GM12878 (cell line): ENCODE results near the gene GPBAR1. TPM values are rescaled to one million over a fixed set of nuclear protein-coding genes. Genes with fewer than 3 reads are reported as not detected.
A peak's percentile ranks its signal among the peaks of the same experiment; 100 is the strongest.

Source experiments
- ATAC-seq: fragments of 200-7000 bp; cut with Tn5 transposase; 3 replicates; pipeline ENCODE4 v1.9.1; 2020; ENCODE audit warnings: mild to moderate bottlenecking, moderate library complexity
- BruUV-seq: library from RNA; stranded (reverse); fragments of 400-500 nt; replicated peaks from 2 replicates; lab custom pipeline; 2021; lab: Mats Ljungman, UMichigan
- CTCF ChIA-PET: fragments of 300-600 bp; sonication (Branson Sonifier 250); formaldehyde crosslinking; extraction: SDS; loops from one replicate; lab custom pipeline; 2021; ENCODE audit warnings: inconsistent platforms; lab: Yijun Ruan, JAX
- POLR2A ChIA-PET: fragments of 350-600 bp; formaldehyde crosslinking; extraction: SDS; loops from one replicate; lab custom pipeline; 2021; ENCODE audit warnings: inconsistent platforms; lab: Charles Lee
- RAD21 ChIA-PET: fragments of 300-600 bp; sonication (Branson Sonifier 250); formaldehyde crosslinking; loops from one replicate; lab custom pipeline; 2023; ENCODE audit warnings: antibody characterized with exemption; ENCODE audit not compliant: unreplicated experiment; lab: Charles Lee
- SMC1A ChIA-PET: fragments of 300-600 bp; sonication (Branson Sonifier 250); formaldehyde crosslinking; loops from one replicate; lab custom pipeline; 2023; ENCODE audit not compliant: unreplicated experiment, uncharacterized antibody; lab: Charles Lee
- DNase-seq: peaks from one replicate; pipeline ENCODE4 v3.0.0-alpha.2; 2011; ENCODE audit warnings: low read depth, low spot score
- FAIRE-seq: peaks from 3 replicates; lab custom pipeline; 2011; peaks lifted over from hg19 to GRCh38; lab: Jason Lieb, UNC
- H2AFZ ChIP-seq: 2 replicates; pipeline ENCODE4 v1.6.0; 2011; ENCODE audit warnings: low read depth, low read length, control low read depth; ENCODE audit not compliant: control insufficient read depth
- H3K27ac ChIP-seq: 2 replicates; pipeline ENCODE4 v1.5.1; 2011; ENCODE audit warnings: control low read depth; ENCODE audit not compliant: control insufficient read depth, insufficient read depth
- H3K27me3 ChIP-seq, 2 experiments: replicated peaks in 1 of 2; 2 replicates each; pipeline versions ENCODE4 v1.6.0 to v1.6.1; 2011; ENCODE audit warnings: low read length in 1 of 2; ENCODE audit not compliant: control insufficient read depth in 2 of 2, insufficient read depth in 2 of 2
- H3K36me3 ChIP-seq, 2 experiments: 2 replicates each; pipeline ENCODE4 v1.5.1; 2011; ENCODE audit warnings: low read length in 1 of 2; ENCODE audit not compliant: control insufficient read depth in 2 of 2, insufficient read depth in 2 of 2
- H3K4me1 ChIP-seq: 2 replicates; pipeline ENCODE4 v1.6.1; 2011; ENCODE audit warnings: mild to moderate bottlenecking, low read length, moderate library complexity, mixed read lengths; ENCODE audit not compliant: control insufficient read depth, insufficient read depth
- H3K4me2 ChIP-seq: 2 replicates; pipeline ENCODE4 v1.6.0; 2011; ENCODE audit warnings: control low read depth; ENCODE audit not compliant: control insufficient read depth, insufficient read depth
- H3K4me3 ChIP-seq: fragments of 200-600 bp; sonication (generic); 2 replicates; pipeline ENCODE4 v1.5.1; 2016
- H3K79me2 ChIP-seq: 2 replicates; pipeline ENCODE4 v1.6.0; 2011; ENCODE audit warnings: low read length; ENCODE audit not compliant: control insufficient read depth, insufficient read depth
- H3K9ac ChIP-seq: 2 replicates; pipeline ENCODE4 v1.8.0; 2011; ENCODE audit warnings: low read length, control low read depth, mixed read lengths; ENCODE audit not compliant: control insufficient read depth, insufficient read depth
- H3K9me3 ChIP-seq: replicated peaks from 3 replicates; pipeline ENCODE4 v1.5.1; 2011; ENCODE audit warnings: mild to moderate bottlenecking, low read length; ENCODE audit not compliant: control insufficient read depth, insufficient read depth
- H4K20me1 ChIP-seq: 2 replicates; pipeline ENCODE4 v1.6.0; 2011; ENCODE audit not compliant: control insufficient read depth, insufficient read depth
- CBX5 ChIP-seq: sonication (generic); IDR thresholded peaks from 2 replicates; pipeline ENCODE4 v1.6.1; 2016; ENCODE audit warnings: low read depth, moderate library complexity, mild to moderate bottlenecking, inconsistent platforms
- IKZF2 ChIP-seq, 2 experiments: fragments of 450-650 bp; IDR thresholded peaks; 2 replicates each; pipeline ENCODE4 v1.6.1; 2017; ENCODE audit warnings: mild to moderate bottlenecking in 2 of 2, moderate library complexity in 2 of 2
- PML ChIP-seq: IDR thresholded peaks from 2 replicates; pipeline ENCODE4 v1.6.1; 2012; ENCODE audit warnings: low read length, inconsistent platforms
- SUZ12 ChIP-seq: fragments of 200-600 bp; sonication (generic); IDR thresholded peaks from one replicate; pipeline ENCODE4 v1.6.1; 2018; ENCODE audit warnings: antibody characterized with exemption, mild to moderate bottlenecking; ENCODE audit not compliant: unreplicated experiment
- ZNF217 ChIP-seq: fragments of 450-650 bp; IDR thresholded peaks from 2 replicates; pipeline ENCODE4 v1.6.1; 2017; ENCODE audit warnings: antibody characterized with exemption, mild to moderate bottlenecking
- WGBS: methylation state at CpG from one replicate; pipeline ENCODE4 v1.1.6; 2016; ENCODE audit warnings: low lambda C conversion rate; ENCODE audit not compliant: insufficient replicate concordance, insufficient coverage; ENCODE audit errors: missing lambda C conversion rate; 5-methylcytosine and 5-hydroxymethylcytosine counted together
- in situ Hi-C: fragments of 300-500 bp; cut with MboI; formaldehyde crosslinking; loops from 9 replicates; pipeline ENCODE4 v1.14.3; 2018; ENCODE audit warnings: mixed read lengths
- intact Hi-C: fragments of 100-400 bp; cut with micrococcal nuclease; formaldehyde crosslinking; loops from one replicate; pipeline ENCODE4 v1.14.2; 2022; ENCODE audit not compliant: unreplicated experiment
- polyA plus RNA-seq, 11 experiments: library from polyadenylated mRNA; depleted of rRNA in 4 of 11; unstranded in 6 of 11; stranded (reverse) in 5 of 11; fragments of >200 nt; fragmentation: Nextera tagmentation in 4 of 11; fragmentation: Illumina TruSeq in 1 of 11; extraction: Ambion mirVana in 4 of 11; extraction: Trizol in 1 of 11; gene quantifications; 1 replicate in 1 of 11; 2 replicates in 10 of 11; pipeline versions ENCODE4 v1.2.1 to v1.2.3, GENCODE V29; 2011 to 2016; ENCODE audit warnings: inconsistent platforms in 2 of 11, missing spikeins in 2 of 11, low read depth in 1 of 11
- total RNA-seq, 4 experiments: library from RNA; depleted of rRNA in 3 of 4; stranded (reverse); fragments of >200 nt in 3 of 4; fragmentation: Illumina TruSeq in 1 of 4; extraction: Trizol in 1 of 4; gene quantifications; 2 replicates each; pipeline versions ENCODE4 v1.2.1 to v1.2.3, GENCODE V29; 2013 to 2021

GPBAR1 gene
- total and polyA plus RNA-seq, 10 of the 15 experiments (the other 5 are each of a cell fraction or from before 2014, with no cell fraction given) = 0.03 to 0.36 (median 0.11) TPM; not detected in 3

- H3K9me3 ChIP-seq = no peaks in the 10 kb centered on the region
- CTCF ChIA-PET = interaction anchor here (0.7 to 7.0 kb wide), 27 partner anchors 10 to 416 kb away, joined by 3 to 154 read pairs (median 6); partner anchors contain the start of genes ARPC2, CATIP, GPBAR1 and RNF25
- intact Hi-C loops = loop anchor here (1.0 to 5.0 kb wide), 3 partner anchors 84 to 296 kb away; partner anchors contain the start of genes CNOT9 and USP37
- SMC1A ChIA-PET = interaction anchor here (0.6 to 7.6 kb wide), 18 partner anchors 17 to 300 kb away, joined by 3 to 194 read pairs (median 4); partner anchors contain the start of genes CATIP and TMBIM1
- no peak for FAIRE-seq
- H4K20me1 ChIP-seq = no peaks in the 10 kb centered on the region
- H3K36me3 ChIP-seq = peaks cover 20% of the 10 kb centered on the region in 2 experiments
- no peaks in the 10 kb centered on the region for H3K27me3 ChIP-seq
- BruUV-seq = no TSS peak
- no peak for DNase-seq
- 2% methylated on average over 23 of the region's 23 CpGs for WGBS
- TF ChIP-seq IKZF2 (IDR thresholded peaks at IDR 0.05) = 0 out of 4 replicates have a peak, but pooled peaks of 1 of the 2 experiments have one; percentile 20
- TF ChIP-seq ZNF217 = no peak
- 0 out of 2 replicates have a peak, but pooled peaks have one; percentile 0 for TF ChIP-seq PML
- peaks cover 18% of the 10 kb centered on the region for H3K4me1 ChIP-seq
- no peak for ATAC-seq
- in situ Hi-C loops = no loop called here
- H3K79me2 ChIP-seq = peaks cover 19% of the 10 kb centered on the region
- peak overlapping the region; percentile 88 for H3K4me3 ChIP-seq
- POLR2A ChIA-PET = interaction anchor here (0.5 to 6.8 kb wide), 18 partner anchors 13 to 806 kb away, joined by 3 to 84 read pairs (median 4); partner anchors contain the start of genes ARPC2 and TMBIM1
- peak overlapping the region; percentile 66 for H2AFZ ChIP-seq
- peak overlapping the region; percentile 36 for H3K27ac ChIP-seq
- peak overlapping the region; percentile 65 for H3K9ac ChIP-seq
- peak overlapping the region; percentile 90 for H3K4me2 ChIP-seq
- RAD21 ChIA-PET = interaction anchor here (0.7 to 7.3 kb wide), 27 partner anchors 9 to 417 kb away, joined by 3 to 141 read pairs (median 4); partner anchors contain the start of genes BCS1L, CATIP, CTDSP1 and TMBIM1
These were observed 10.1 kb downstream of the GPBAR1 start for GRCh38 chr2:218270721-218271486.

GRCh38 chr2:218271487-218271797 is 10.6 kb downstream of the GPBAR1 start:
- BruUV-seq = no TSS peak
- H3K9ac ChIP-seq = peak overlapping the region; percentile 65

More at GRCh38 chr2:218271487-218271797, 10.6 kb downstream of the GPBAR1 start:
- Histone ChIP-seq H3K79me2 (peaks cover 19% of the 10 kb centered on the region), H4K20me1 (no peaks in the 10 kb centered on the region), H3K27me3 (no peaks in the 10 kb centered on the region), H2AFZ (no peak overlapping the region), H3K27ac (no peak overlapping the region), H3K4me1 (peaks cover 18% of the 10 kb centered on the region), H3K36me3 (peaks cover 18 to 21% of the 10 kb centered on the region in 2 experiments), H3K9me3 (no peaks in the 10 kb centered on the region), H3K4me3 (peak overlapping the region; percentile 88), H3K4me2 (peak overlapping the region; percentile 90)
- ChIA-PET RAD21 (interaction anchor here (0.6 to 7.3 kb wide), 18 partner anchors 13 to 416 kb away, joined by 3 to 141 read pairs (median 3); partner anchors contain the start of genes CATIP and TMBIM1), SMC1A (interaction anchor here (0.6 to 7.6 kb wide), 16 partner anchors 16 to 299 kb away, joined by 3 to 194 read pairs (median 3); partner anchors contain the start of genes CATIP and TMBIM1), CTCF (interaction anchor here (0.7 to 7.0 kb wide), 24 partner anchors 11 to 415 kb away, joined by 3 to 154 read pairs (median 6); partner anchors contain the start of genes CATIP, GPBAR1, RNF25 and STK36), POLR2A (interaction anchor here (0.6 to 6.8 kb wide), 9 partner anchors 13 to 122 kb away, joined by 3 to 84 read pairs (median 4); partner anchors contain the start of gene TMBIM1)
- WGBS = 0% methylated on average over 4 of the region's 4 CpGs
- DNase-seq (no peak), ATAC-seq (no peak), FAIRE-seq (no peak)
- TF ChIP-seq SUZ12 = no peak
- TF ChIP-seq CBX5 = no peak
- 0 out of 4 replicates have a peak, but pooled peaks of 1 of the 2 experiments have one; percentile 4 for TF ChIP-seq IKZF2 (IDR thresholded peaks at IDR 0.05)
- intact Hi-C loops (loop anchor here (5.0 kb wide), 2 partner anchors 84 to 296 kb away; partner anchors contain the start of genes CNOT9 and USP37), in situ Hi-C loops (no loop called here)
